Stimulated activated effector memory CD8-positive, alpha-beta T cell treated with anti-CD3 and anti-CD28 coated beads, Interleukin-12 subunit alpha, Interleukin-12 subunit beta, amount 100 ng/mL, for 72 hours (primary cell): ENCODE results near the gene IQGAP1.
"Not testable (repeated sequence)": the region's sequence is repeated elsewhere in the genome, so short reads cannot be mapped to it uniquely, and the experiment has no call there.

ENCODE experiments used
- ATAC-seq: fragments of 150-1000 bp; cut with Tn5 transposase; 2 replicates; pipeline ENCODE4 v1.10.0; 2021
- DNase-seq, 2 donors: peaks; one replicate each; pipeline ENCODE4 v3.0.0; 2021 to 2022; ENCODE audit warnings: low spot score in 2 of 2
- H3K27ac Mint-ChIP-seq: one replicate; pipeline ENCODE4 v1.8.0; 2022; ENCODE audit warnings: mild to moderate bottlenecking, mixed read lengths
- H3K36me3 Mint-ChIP-seq: one replicate; pipeline ENCODE4 v1.8.0; 2022; ENCODE audit warnings: mild to moderate bottlenecking, mixed read lengths
- H3K4me1 Mint-ChIP-seq: one replicate; pipeline ENCODE4 v1.8.0; 2022; ENCODE audit warnings: mixed read lengths
- H3K4me3 Mint-ChIP-seq: one replicate; pipeline ENCODE4 v1.8.0; 2022; ENCODE audit warnings: mild to moderate bottlenecking, mixed read lengths
- H3K9me3 Mint-ChIP-seq: one replicate; pipeline ENCODE4 v1.8.0; 2022; ENCODE audit warnings: mixed read lengths

The IQGAP1 gene

GRCh38 chr15:90396321-90396720 is 8.3 kb downstream of the IQGAP1 start:
- Mint-ChIP-seq H3K9me3 (no peaks in the 10 kb centered on the region), H3K27ac (peak overlapping the region; percentile 43), H3K4me1 (peaks cover 66% of the 10 kb centered on the region), H3K4me3 (no peak overlapping the region), H3K36me3 (peaks cover 69% of the 10 kb centered on the region)
- DNase-seq (no peak), ATAC-seq (no peak)

DNA sequence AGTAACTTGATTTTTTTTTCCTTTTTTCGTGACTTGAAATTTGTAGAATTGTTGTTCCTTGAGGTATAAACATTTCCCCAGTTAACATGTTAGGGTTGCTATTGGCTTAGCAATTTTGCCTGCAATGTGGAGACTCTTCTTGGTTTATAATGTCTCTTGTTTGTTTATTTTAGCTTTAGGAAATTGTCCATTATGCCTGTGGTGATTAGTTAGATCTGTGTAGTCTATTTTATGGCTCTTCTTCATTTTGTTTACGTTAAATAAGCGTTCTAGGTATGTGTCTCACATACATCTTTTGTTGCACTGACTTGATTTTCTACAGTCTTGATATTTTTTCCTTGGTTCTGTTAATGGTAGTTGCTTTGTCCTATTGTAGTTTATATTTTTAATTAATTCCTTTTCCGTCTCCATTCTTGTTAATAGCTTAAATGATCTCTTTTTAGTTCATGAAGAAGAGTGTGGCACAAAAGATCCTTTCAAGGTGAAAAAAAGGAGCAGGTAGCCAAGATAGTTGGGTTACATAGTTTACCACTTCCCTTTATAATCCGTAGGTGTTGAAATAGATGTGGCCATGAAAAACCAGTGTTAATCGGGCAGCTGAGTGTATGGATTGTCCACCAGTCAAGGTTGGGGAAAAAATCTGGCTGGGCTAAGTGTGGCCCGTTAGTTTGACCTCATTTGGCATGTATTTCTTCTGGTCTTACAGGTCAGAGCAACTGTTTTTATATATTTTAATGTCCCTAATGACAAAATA is 12.1 kb downstream of the IQGAP1 start:
- ATAC-seq: peak; percentile 57
- peak overlapping the region; percentile 62 for H3K4me3 Mint-ChIP-seq

DNA sequence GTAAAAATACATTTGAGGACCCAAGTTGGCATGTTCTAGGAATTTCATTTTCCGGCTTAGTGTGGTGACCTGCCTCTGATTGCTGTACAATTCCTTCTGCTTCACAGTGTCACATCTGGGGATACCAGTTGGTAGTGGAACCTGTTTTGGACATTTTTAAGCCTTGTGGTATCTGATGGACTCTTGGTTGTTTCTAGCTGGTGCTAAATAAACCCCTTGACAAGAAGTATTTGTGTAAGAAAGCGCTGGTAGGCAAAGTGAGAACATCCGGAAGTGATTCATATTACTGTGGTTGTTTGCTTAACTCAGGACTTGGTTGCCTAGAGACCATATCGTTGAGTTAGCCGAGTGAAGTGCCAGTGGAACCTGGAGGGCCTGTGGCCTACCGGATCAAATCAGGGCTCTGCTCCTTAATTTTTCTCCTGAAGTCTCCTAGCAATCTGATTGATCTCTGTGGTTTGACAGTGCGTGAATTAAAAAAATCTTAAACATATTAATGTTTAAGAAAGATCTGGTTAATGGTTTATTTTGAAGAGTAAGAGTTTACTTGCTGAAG is 12.8 kb downstream of the IQGAP1 start:
- DNase-seq (peak; percentile 28 to 66), ATAC-seq (peak; percentile 100)
- peak overlapping the region; percentile 96 for H3K27ac Mint-ChIP-seq
- peaks cover 63% of the 10 kb centered on the region for H3K4me1 Mint-ChIP-seq
- peak overlapping the region; percentile 62 for H3K4me3 Mint-ChIP-seq
- H3K9me3 Mint-ChIP-seq: no peaks in the 10 kb centered on the region
- H3K36me3 Mint-ChIP-seq: peaks cover 60% of the 10 kb centered on the region

More for the DNA sequence above, 12.1 kb downstream of the IQGAP1 start:
- H3K27ac Mint-ChIP-seq: peak overlapping the region; percentile 96
- DNase-seq: no peak
- no peaks in the 10 kb centered on the region for H3K9me3 Mint-ChIP-seq
- peaks cover 64% of the 10 kb centered on the region for H3K4me1 Mint-ChIP-seq
- H3K36me3 Mint-ChIP-seq: peaks cover 64% of the 10 kb centered on the region

- no peak for ATAC-seq
- Mint-ChIP-seq H3K36me3 (peaks cover 54% of the 10 kb centered on the region), H3K4me1 (peaks cover 64% of the 10 kb centered on the region), H3K27ac (peak overlapping the region; percentile 96), H3K9me3 (no peaks in the 10 kb centered on the region), H3K4me3 (peak overlapping the region; percentile 62)
- DNase-seq: no peak
Measured at GRCh38 chr15:90401495-90401894, 13.5 kb downstream of the IQGAP1 start.

DNA sequence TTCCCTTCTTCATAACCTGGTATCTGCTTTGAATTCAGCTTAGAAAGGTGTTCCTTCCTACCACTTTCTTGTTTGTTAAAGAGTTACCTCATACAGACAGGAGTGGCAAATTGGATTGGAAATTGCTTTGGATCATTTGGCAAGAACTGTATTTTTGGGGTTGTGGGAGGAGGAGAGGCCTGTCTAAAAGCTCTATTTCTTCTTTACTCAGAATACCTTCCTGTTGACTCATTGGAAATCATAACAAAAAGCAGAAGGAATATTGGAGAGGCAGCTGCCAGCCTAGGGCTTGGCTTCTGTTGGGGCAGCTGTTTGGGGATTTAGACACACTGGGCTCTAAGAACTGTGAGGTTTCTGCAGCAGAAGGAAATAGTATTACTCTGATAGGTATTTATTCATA is 14.2 kb downstream of the IQGAP1 start:
- DNase-seq (no peak), ATAC-seq (no peak)
- Mint-ChIP-seq H3K4me1 (peaks cover 71% of the 10 kb centered on the region), H3K27ac (peak overlapping the region; percentile 96), H3K36me3 (peaks cover 46% of the 10 kb centered on the region), H3K4me3 (peak overlapping the region; percentile 62), H3K9me3 (no peaks in the 10 kb centered on the region)

DNA sequence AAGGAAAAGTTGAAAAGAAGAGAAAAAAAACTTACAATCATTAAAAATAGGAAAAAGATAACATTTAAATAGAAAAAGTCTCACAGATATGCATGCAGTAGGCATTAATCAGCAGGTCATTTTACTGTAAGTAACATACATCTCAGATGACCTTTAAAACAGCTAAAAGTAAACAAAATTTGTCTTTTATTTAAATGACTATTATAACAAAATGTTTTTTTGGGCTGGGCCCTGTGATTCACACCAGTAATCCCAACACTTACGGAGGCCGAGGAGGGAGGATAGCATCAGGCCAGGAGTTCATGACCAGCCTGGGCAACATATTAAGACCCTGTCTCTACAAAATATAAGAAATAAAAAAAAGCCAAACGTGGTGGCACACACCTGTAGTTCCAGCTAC is 14.7 kb downstream of the IQGAP1 start:
- Mint-ChIP-seq H3K4me3 (peak overlapping the region; percentile 62), H3K9me3 (no peaks in the 10 kb centered on the region), H3K4me1 (peaks cover 77% of the 10 kb centered on the region), H3K27ac (peak overlapping the region; percentile 96), H3K36me3 (peaks cover 42% of the 10 kb centered on the region)
- DNase-seq: no peak
- no peak for ATAC-seq

DNA sequence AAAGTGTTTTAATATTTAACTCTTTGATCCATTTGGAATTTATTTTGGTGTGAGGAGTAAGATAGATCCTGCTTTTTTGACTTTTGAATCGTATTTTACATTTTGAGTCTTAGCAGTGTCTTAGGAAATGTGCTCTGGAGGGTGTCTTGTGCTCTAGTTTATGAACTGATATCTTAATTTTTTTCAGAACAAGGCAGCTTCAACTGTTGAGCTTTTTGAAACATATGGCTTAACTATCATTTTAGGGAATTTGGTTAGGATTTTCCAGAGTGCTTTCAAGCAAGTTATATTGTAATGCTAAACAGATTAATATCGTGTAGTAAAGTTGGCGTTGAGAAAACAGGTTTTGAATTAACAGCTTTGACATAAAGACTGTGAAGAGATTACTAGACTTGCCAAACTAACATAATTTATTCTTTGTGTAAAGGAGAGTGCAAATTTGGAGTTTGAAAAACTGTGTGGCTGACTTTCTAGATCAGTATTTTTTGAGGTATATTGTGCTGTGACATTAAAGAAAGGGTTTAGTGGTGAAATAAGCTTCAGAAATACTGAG is 17.1 kb downstream of the IQGAP1 start:
- H3K4me1 Mint-ChIP-seq: peaks cover 84% of the 10 kb centered on the region
- ATAC-seq: no peak
- peak overlapping the region; percentile 15 for H3K27ac Mint-ChIP-seq

DNA sequence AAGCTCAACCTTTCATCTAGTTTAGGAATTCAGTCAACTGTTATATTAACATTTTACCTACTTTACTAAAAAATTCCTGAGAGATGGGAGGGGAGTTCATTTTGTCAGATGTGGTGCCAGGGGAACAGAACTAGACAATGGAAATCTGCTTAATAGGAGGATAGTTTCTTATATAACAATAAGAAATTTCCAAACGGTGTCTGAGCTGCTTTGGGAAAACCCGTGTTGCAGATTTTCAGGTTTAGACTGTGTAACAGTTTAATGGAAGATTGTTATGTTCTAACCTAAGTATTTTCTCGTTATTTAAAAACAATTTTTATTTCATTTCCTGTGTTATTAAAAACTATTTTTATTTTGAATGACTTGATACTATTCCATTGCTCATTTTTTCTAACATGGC is 19.3 kb downstream of the IQGAP1 start:
- ATAC-seq (no peak), DNase-seq (no peak)
- H3K9me3 Mint-ChIP-seq: peaks cover 3% of the 10 kb centered on the region
- H3K4me1 Mint-ChIP-seq: peaks cover 72% of the 10 kb centered on the region
- peaks cover 44% of the 10 kb centered on the region for H3K36me3 Mint-ChIP-seq
- H3K4me3 Mint-ChIP-seq: peak overlapping the region; percentile 47
- peak overlapping the region; percentile 81 for H3K27ac Mint-ChIP-seq

More for the DNA sequence above, 17.1 kb downstream of the IQGAP1 start:
- no peak overlapping the region for H3K4me3 Mint-ChIP-seq
- peaks cover 3% of the 10 kb centered on the region for H3K9me3 Mint-ChIP-seq
- H3K36me3 Mint-ChIP-seq: peaks cover 51% of the 10 kb centered on the region
- no peak for DNase-seq

DNA sequence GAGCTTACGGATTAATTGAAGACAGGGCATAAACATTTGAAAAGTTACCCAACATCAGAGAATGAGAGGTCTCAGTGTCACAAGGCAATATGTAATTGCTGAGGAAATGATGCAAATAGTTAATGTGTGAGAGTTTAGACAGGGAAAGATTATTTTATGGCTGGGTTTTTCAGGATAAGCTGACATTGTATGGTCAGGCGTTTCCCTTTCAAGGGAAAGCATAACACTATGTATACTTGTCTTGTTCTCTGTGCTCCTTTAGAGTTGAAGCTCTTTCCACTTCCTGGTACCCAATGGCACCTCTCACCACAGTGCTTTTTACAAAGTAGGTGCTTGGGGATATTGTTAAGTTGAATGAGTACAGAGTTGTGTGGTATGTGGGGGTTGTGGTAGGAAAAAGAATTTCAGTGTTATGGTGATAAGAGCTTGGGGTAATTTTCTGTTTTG is 19.9 kb downstream of the IQGAP1 start:
- DNase-seq: peak in 1 of 2 donors; percentile 70
- Mint-ChIP-seq H3K4me1 (peaks cover 73% of the 10 kb centered on the region), H3K4me3 (peak overlapping the region; percentile 47), H3K9me3 (peaks cover 3% of the 10 kb centered on the region), H3K27ac (peak overlapping the region; percentile 81), H3K36me3 (peaks cover 41% of the 10 kb centered on the region)
- peak; percentile 98 for ATAC-seq

GRCh38 chr15:90408657-90409056 is 20.6 kb downstream of the IQGAP1 start:
- peaks cover 80% of the 10 kb centered on the region for H3K4me1 Mint-ChIP-seq
- H3K4me3 Mint-ChIP-seq: peak overlapping the region; percentile 47
- H3K27ac Mint-ChIP-seq: peak overlapping the region; percentile 81
- DNase-seq (no peak), ATAC-seq (no peak)
- peaks cover 3% of the 10 kb centered on the region for H3K9me3 Mint-ChIP-seq
- H3K36me3 Mint-ChIP-seq: peaks cover 43% of the 10 kb centered on the region

- Mint-ChIP-seq H3K4me3 (peak overlapping the region; percentile 47), H3K27ac (peak overlapping the region; percentile 53), H3K4me1 (peaks cover 84% of the 10 kb centered on the region), H3K36me3 (peaks cover 33% of the 10 kb centered on the region)
- not testable (repeated sequence) for DNase-seq, ATAC-seq, H3K9me3 Mint-ChIP-seq
Measured at GRCh38 chr15:90409587-90409986, 21.5 kb downstream of the IQGAP1 start.

DNA sequence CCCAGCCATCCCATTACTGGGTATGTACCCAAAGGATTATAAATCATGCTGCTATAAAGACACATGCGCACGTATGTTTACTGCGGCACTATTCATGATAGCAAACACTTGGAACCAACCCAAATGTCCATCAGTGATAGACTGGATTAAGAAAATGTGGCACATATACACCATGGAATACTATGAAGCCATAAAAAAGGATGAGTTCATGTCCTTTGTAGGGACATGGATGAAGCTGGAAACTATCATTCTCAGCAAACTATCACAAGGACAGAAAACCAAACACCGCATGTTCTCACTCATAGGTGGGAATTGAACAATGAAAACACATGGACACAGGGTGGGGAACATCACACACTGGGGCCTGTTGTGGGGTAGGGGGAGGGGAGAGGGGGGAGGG is 22.3 kb downstream of the IQGAP1 start:
- not testable (repeated sequence) for DNase-seq, H3K27ac Mint-ChIP-seq, H3K9me3 Mint-ChIP-seq, ATAC-seq, H3K4me3 Mint-ChIP-seq
- Mint-ChIP-seq H3K36me3 (peaks cover 29% of the 10 kb centered on the region), H3K4me1 (peaks cover 81% of the 10 kb centered on the region)

DNA sequence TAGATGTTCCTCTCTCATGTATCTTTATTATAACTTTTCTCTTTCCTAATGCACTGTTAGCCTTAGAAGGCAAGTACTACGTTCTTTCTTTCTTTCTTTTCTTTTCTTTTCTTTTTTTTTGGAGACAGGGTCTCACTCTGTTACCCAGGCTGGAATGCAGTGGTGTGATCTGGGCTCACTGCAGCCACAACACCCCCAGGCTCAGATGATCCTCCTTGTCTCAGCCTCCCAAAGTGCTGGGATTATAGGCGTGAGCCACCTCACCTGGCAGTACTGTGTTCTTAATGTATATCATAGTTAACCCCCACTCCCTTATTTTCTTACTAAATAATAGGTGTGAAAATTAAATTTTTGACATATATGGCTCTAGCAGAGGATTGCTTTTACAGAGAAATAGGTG is 23.1 kb downstream of the IQGAP1 start:
- Mint-ChIP-seq H3K4me1 (peaks cover 82% of the 10 kb centered on the region), H3K27ac (peak overlapping the region; percentile 17), H3K4me3 (no peak overlapping the region)

DNA sequence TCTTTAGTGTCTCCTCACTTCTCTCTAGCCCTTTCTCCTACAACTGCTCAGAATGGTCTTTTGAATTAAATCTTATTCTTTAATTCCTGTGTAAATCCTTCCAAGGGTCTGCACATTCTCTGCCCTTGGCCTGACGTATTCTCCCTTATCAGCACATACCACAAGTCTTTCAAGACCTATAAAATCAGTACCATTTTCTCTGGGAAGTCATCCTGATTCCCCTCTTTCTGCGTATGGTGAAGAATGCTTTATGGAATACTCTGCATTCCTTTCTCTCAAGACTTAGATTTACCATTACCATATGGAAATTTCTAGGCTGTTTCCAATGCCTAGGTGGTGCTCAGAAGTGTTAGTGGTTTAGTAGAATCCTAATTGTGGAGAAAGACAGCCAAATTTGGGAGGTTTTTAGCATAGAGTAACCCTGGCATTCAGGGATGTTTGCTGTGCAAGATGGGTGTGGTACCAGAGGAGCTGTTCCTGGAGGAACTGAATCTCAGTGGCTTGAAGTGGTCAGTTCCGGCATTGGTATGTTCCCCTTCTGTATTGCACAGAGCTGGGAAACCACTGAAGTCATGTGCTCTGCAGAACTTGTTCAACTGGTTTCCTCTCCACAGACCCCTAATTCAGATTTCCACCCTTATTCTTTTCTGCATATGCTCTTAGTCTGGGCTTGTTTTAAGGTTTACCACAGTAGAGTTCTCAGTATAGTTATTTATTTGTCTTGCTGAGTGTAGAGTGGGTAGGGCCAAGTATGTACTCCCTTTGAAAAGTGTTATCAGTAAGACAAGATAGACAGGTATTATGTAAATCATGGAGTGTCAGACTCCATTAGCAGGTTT is 24.5 kb downstream of the IQGAP1 start:
- Mint-ChIP-seq H3K4me3 (peak overlapping the region; percentile 64), H3K27ac (peak overlapping the region; percentile 26), H3K9me3 (peaks cover 3% of the 10 kb centered on the region), H3K4me1 (peaks cover 78% of the 10 kb centered on the region), H3K36me3 (peaks cover 29% of the 10 kb centered on the region)
- ATAC-seq (peak; percentile 66), DNase-seq (no peak)

More for the DNA sequence above, 23.1 kb downstream of the IQGAP1 start:
- H3K36me3 Mint-ChIP-seq: peaks cover 29% of the 10 kb centered on the region
- DNase-seq (no peak), ATAC-seq (no peak)
- H3K9me3 Mint-ChIP-seq: peaks cover 3% of the 10 kb centered on the region
